H9 (cell line): ENCODE measurements around the gene SLCO4A1. TPM values are rescaled to one million over a fixed set of nuclear protein-coding genes. Genes with fewer than 3 reads are reported as not detected.

Experiments used
- DNase-seq: peaks from one replicate; pipeline ENCODE4 v3.0.0-alpha.2; 2017
- H2AFZ ChIP-seq: one replicate; pipeline ENCODE4 v1.6.1; 2013; ENCODE audit warnings: mild to moderate bottlenecking, low read length, control low read depth, moderate library complexity
- H2AK5ac ChIP-seq: 2 replicates; pipeline ENCODE4 v1.6.1; 2013; ENCODE audit warnings: low read length, control low read depth, mixed read lengths; ENCODE audit not compliant: insufficient read length
- H2BK120ac ChIP-seq: one replicate; pipeline ENCODE4 v1.6.1; 2013; ENCODE audit warnings: low read depth, mild to moderate bottlenecking, low read length, control low read depth, inconsistent platforms; ENCODE audit not compliant: poor library complexity, severe bottlenecking
- H2BK12ac ChIP-seq: 2 replicates; pipeline ENCODE4 v1.6.1; 2013; ENCODE audit warnings: low read length, control low read depth, mixed read lengths, low read depth; ENCODE audit not compliant: insufficient read length
- H2BK15ac ChIP-seq: 2 replicates; pipeline ENCODE4 v1.6.1; 2013; ENCODE audit warnings: low read depth, low read length, control low read depth
- H2BK20ac ChIP-seq: one replicate; pipeline ENCODE4 v1.6.1; 2013; ENCODE audit warnings: low read depth, mild to moderate bottlenecking, low read length, control low read depth, inconsistent platforms; ENCODE audit not compliant: poor library complexity, severe bottlenecking
- H2BK5ac ChIP-seq: 2 replicates; pipeline ENCODE4 v1.6.1; 2013; ENCODE audit warnings: low read length, control low read depth, mixed read lengths; ENCODE audit not compliant: insufficient read length
- H3K14ac ChIP-seq: 2 replicates; pipeline ENCODE4 v1.6.1; 2013; ENCODE audit warnings: low read length, control low read depth; ENCODE audit not compliant: insufficient read depth
- H3K18ac ChIP-seq: 2 replicates; pipeline ENCODE4 v1.6.1; 2013; ENCODE audit warnings: low read depth, mild to moderate bottlenecking, mixed read lengths, low read length, control low read depth; ENCODE audit not compliant: insufficient read length
- H3K23ac ChIP-seq: 2 replicates; pipeline ENCODE4 v1.6.1; 2013; ENCODE audit warnings: low read length, control low read depth, mixed read lengths, low read depth; ENCODE audit not compliant: insufficient read length
- H3K23me2 ChIP-seq: 2 replicates; pipeline ENCODE4 v1.6.1; 2013; ENCODE audit warnings: low read depth, mild to moderate bottlenecking, mixed read lengths, low read length, control low read depth; ENCODE audit not compliant: insufficient read length, poor library complexity, severe bottlenecking
- H3K27ac ChIP-seq: 2 replicates; pipeline ENCODE4 v1.5.1; 2013; ENCODE audit warnings: low read length, control low read depth, mixed read lengths, low read depth; ENCODE audit not compliant: insufficient read length
- H3K27me3 ChIP-seq: 2 replicates; pipeline ENCODE4 v1.6.1; 2013; ENCODE audit warnings: low read length, control low read depth, inconsistent platforms; ENCODE audit not compliant: insufficient read depth
- H3K4ac ChIP-seq: 2 replicates; pipeline ENCODE4 v1.6.1; 2013; ENCODE audit warnings: low read depth, mild to moderate bottlenecking, control low read depth, inconsistent platforms, low read length, moderate library complexity
- H3K4me1 ChIP-seq: 2 replicates; pipeline ENCODE4 v1.6.1; 2013; ENCODE audit warnings: low read length, control low read depth, inconsistent platforms; ENCODE audit not compliant: insufficient read depth
- H3K4me2 ChIP-seq: 2 replicates; pipeline ENCODE4 v1.6.1; 2013; ENCODE audit warnings: low read length, control low read depth, mixed read lengths; ENCODE audit not compliant: insufficient read length, insufficient read depth
- H3K56ac ChIP-seq: 2 replicates; pipeline ENCODE4 v1.6.1; 2013; ENCODE audit warnings: low read depth, mild to moderate bottlenecking, mixed read lengths, low read length, control low read depth; ENCODE audit not compliant: insufficient read length
- H3K79me1 ChIP-seq: 2 replicates; pipeline ENCODE4 v1.6.1; 2013; ENCODE audit warnings: low read depth, mild to moderate bottlenecking, moderate library complexity, low read length, control low read depth, inconsistent platforms; ENCODE audit not compliant: insufficient read depth, poor library complexity, severe bottlenecking
- H3K79me2 ChIP-seq: 2 replicates; pipeline ENCODE4 v1.6.1; 2013; ENCODE audit warnings: low read length, control low read depth, inconsistent platforms; ENCODE audit not compliant: insufficient read depth
- H3K9ac ChIP-seq: 2 replicates; pipeline ENCODE4 v1.6.1; 2013; ENCODE audit warnings: low read length, control low read depth, mixed read lengths; ENCODE audit not compliant: insufficient read length; ENCODE audit errors: extremely low read depth
- H3K9me3 ChIP-seq: one replicate; pipeline ENCODE4 v1.6.1; 2013; ENCODE audit warnings: low read depth, low read length, inconsistent platforms; ENCODE audit not compliant: control insufficient read depth
- H3T11ph ChIP-seq: one replicate; pipeline ENCODE4 v1.6.1; 2013; ENCODE audit warnings: mild to moderate bottlenecking, low read length, control low read depth, inconsistent platforms
- H4K20me1 ChIP-seq: one replicate; pipeline ENCODE4 v1.6.1; 2013; ENCODE audit not compliant: control insufficient read depth, insufficient read length, insufficient read depth
- H4K5ac ChIP-seq: 2 replicates; pipeline ENCODE4 v1.6.1; 2013; ENCODE audit warnings: low read depth, mild to moderate bottlenecking, mixed read lengths, low read length, control low read depth; ENCODE audit not compliant: insufficient read length
- H4K8ac ChIP-seq: replicated peaks from 2 replicates; pipeline ENCODE4 v1.6.1; 2013; ENCODE audit warnings: low read length, control low read depth, mixed read lengths, low read depth; ENCODE audit not compliant: insufficient read length
- H4K91ac ChIP-seq: 2 replicates; pipeline ENCODE4 v1.6.1; 2013; ENCODE audit warnings: low read depth, mild to moderate bottlenecking, moderate library complexity, mixed read lengths, low read length, control low read depth; ENCODE audit not compliant: insufficient read length
- H3K27ac Mint-ChIP-seq, 3 experiments: 2 replicates in 2 of 3; 3 replicates in 1 of 3; pipeline ENCODE4 v1.8.0; 2020 to 2021; ENCODE audit warnings: mixed read lengths in 3 of 3, mild to moderate bottlenecking in 1 of 3, moderate library complexity in 1 of 3
- H3K27me3 Mint-ChIP-seq: 2 replicates; pipeline ENCODE4 v1.8.0; 2021; ENCODE audit warnings: low read depth, mild to moderate bottlenecking, moderate library complexity, mixed read lengths
- H3K36me3 Mint-ChIP-seq, 3 experiments: 2 replicates in 2 of 3; 3 replicates in 1 of 3; pipeline ENCODE4 v1.8.0; 2020 to 2021; ENCODE audit warnings: low read depth in 3 of 3, mixed read lengths in 3 of 3; ENCODE audit not compliant: insufficient read depth in 1 of 3
- H3K4me1 Mint-ChIP-seq, 2 experiments: 2 replicates each; pipeline ENCODE4 v1.8.0; 2020; ENCODE audit warnings: mixed read lengths in 2 of 2
- H3K4me3 Mint-ChIP-seq, 2 experiments: 2 replicates in 1 of 2; 3 replicates in 1 of 2; pipeline ENCODE4 v1.8.0; 2020 to 2021; ENCODE audit warnings: mild to moderate bottlenecking in 2 of 2, mixed read lengths in 2 of 2, moderate library complexity in 1 of 2
- H3K9me3 Mint-ChIP-seq, 2 experiments: 2 replicates in 1 of 2; 3 replicates in 1 of 2; pipeline ENCODE4 v1.8.0; 2020; ENCODE audit warnings: mild to moderate bottlenecking in 2 of 2, mixed read lengths in 2 of 2, moderate library complexity in 1 of 2
- WGBS: extraction: QIAGEN DNeasy Blood & Tissue Kit; methylation state at CpG from one replicate; pipeline ENCODE4 v1.1.7; 2013; ENCODE audit warnings: missing lambda C conversion rate, low lambda C conversion rate, mixed read lengths; ENCODE audit not compliant: insufficient read length; ENCODE audit errors: extremely low coverage; 5-methylcytosine and 5-hydroxymethylcytosine counted together
- total RNA-seq: library from RNA; stranded (reverse); gene quantifications from 2 replicates; pipeline ENCODE4 v1.2.1, GENCODE V29; 2021
- TF ChIP-seq, protein P1 (sequence below): fragments of 200-600 bp; sonication (generic); conservative IDR thresholded peaks from 3 replicates; pipeline ENCODE4 v1.8.0; 2021; ENCODE audit warnings: antibody characterized with exemption, mild to moderate bottlenecking

SLCO4A1 gene
- total RNA-seq, 1 experiment from 2014 or later, result 9.4 TPM

DNA sequence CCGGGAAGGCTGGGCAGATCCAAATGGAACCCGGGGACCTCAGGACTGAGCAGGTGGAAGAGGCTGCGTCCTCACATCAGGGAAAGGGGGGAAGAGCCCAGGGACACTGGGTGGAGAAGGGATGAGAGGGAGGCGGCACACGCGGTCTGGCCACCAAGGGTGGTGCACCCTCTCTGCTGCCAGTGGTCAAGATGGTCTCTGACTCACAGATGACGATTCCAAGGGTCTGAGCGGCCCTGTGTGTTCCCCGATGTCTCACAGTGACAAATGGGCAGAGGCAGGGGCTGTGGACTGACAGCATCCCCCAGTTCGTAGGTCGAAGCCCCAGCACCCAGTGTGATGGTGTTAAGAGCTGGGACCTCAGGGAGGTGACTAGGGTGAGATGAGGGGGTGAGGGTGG lies 32.1 kb downstream of the SLCO4A1 start:
- no peak overlapping the region for H2AK5ac ChIP-seq
- no peaks in the 10 kb centered on the region for H3K79me1 ChIP-seq
- no peaks in the 10 kb centered on the region for H3K27me3 ChIP-seq
- no peak overlapping the region for H2BK20ac ChIP-seq
- no peak overlapping the region for H2BK12ac ChIP-seq
- no peaks in the 10 kb centered on the region for H4K20me1 ChIP-seq
- H3K27ac ChIP-seq, result no peak overlapping the region
- no peak overlapping the region for H3K4me2 ChIP-seq
- Mint-ChIP-seq H3K27ac (no peak overlapping the region), H3K4me3 (no peak overlapping the region), H3K9me3 (no peaks in the 10 kb centered on the region), H3K36me3 (peaks cover 0 to 2% (median 0%) of the 10 kb centered on the region in 3 experiments; a peak in 1 of 7 replicates), H3K4me1 (peaks cover 0 to 3% of the 10 kb centered on the region in 2 experiments; a peak in 2 of 4 replicates), H3K27me3 (peaks cover 6% of the 10 kb centered on the region)
- H2AFZ ChIP-seq, result no peak overlapping the region
- H2BK5ac ChIP-seq, result no peak overlapping the region
- H3K18ac ChIP-seq, result no peak overlapping the region
- no peaks in the 10 kb centered on the region for H3K4me1 ChIP-seq
- WGBS, result no CpG with 5 or more reads among the region's 11 CpGs
- H3K14ac ChIP-seq, result no peak overlapping the region; the same call in 1 of the 2 replicates
- H3K9me3 ChIP-seq, result no peaks in the 10 kb centered on the region
- no peak overlapping the region for H3K4ac ChIP-seq
- no peaks in the 10 kb centered on the region for H3K23me2 ChIP-seq
- no peak overlapping the region for H3T11ph ChIP-seq
- TF ChIP-seq, protein P1, sequence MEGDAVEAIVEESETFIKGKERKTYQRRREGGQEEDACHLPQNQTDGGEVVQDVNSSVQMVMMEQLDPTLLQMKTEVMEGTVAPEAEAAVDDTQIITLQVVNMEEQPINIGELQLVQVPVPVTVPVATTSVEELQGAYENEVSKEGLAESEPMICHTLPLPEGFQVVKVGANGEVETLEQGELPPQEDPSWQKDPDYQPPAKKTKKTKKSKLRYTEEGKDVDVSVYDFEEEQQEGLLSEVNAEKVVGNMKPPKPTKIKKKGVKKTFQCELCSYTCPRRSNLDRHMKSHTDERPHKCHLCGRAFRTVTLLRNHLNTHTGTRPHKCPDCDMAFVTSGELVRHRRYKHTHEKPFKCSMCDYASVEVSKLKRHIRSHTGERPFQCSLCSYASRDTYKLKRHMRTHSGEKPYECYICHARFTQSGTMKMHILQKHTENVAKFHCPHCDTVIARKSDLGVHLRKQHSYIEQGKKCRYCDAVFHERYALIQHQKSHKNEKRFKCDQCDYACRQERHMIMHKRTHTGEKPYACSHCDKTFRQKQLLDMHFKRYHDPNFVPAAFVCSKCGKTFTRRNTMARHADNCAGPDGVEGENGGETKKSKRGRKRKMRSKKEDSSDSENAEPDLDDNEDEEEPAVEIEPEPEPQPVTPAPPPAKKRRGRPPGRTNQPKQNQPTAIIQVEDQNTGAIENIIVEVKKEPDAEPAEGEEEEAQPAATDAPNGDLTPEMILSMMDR, result no peak
- no peak overlapping the region for H4K8ac ChIP-seq
- H4K5ac ChIP-seq, result no peak overlapping the region
- H3K23ac ChIP-seq, result no peak overlapping the region
- no peak overlapping the region for H2BK15ac ChIP-seq
- no peak for DNase-seq
- H3K56ac ChIP-seq, result no peak overlapping the region
- no peak overlapping the region for H4K91ac ChIP-seq
- H3K79me2 ChIP-seq, result no peaks in the 10 kb centered on the region
- H2BK120ac ChIP-seq, result no peak overlapping the region
- H3K9ac ChIP-seq, result no peak overlapping the region
